ENCODE measurements around the gene GIMAP6.
"Not testable (repeated sequence)": the region's sequence is repeated elsewhere in the genome, so short reads cannot be mapped to it uniquely, and the experiment has no call there.

Gene GIMAP6

GRCh38 chr7:150648353-150649079 lies 16.3 kb upstream of the GIMAP6 start:
- no peak for DNase-seq

GRCh38 chr7:150645259-150646020 lies 13.3 kb upstream of the GIMAP6 start:
- no peak for DNase-seq

- no peak for DNase-seq
Observed at GRCh38 chr7:150642926-150643325, 10.7 kb upstream of the GIMAP6 start.

- no peak for DNase-seq
Observed at GRCh38 chr7:150641854-150642253, 9.7 kb upstream of the GIMAP6 start.

GRCh38 chr7:150633926-150634325 lies 1.7 kb upstream of the GIMAP6 start:
- no peak for DNase-seq

GRCh38 chr7:150631084-150631826 lies 930 bp downstream of the GIMAP6 start:
- DNase-seq = no peak

GRCh38 chr7:150629347-150629746 lies 2.8 kb downstream of the GIMAP6 start:
- DNase-seq = no peak

GRCh38 chr7:150627959-150628358 lies 4.2 kb downstream of the GIMAP6 start:
- DNase-seq = no peak

GRCh38 chr7:150626696-150627095 lies 5.5 kb downstream of the GIMAP6 start:
- DNase-seq = no peak

GRCh38 chr7:150621376-150621775 lies 10.8 kb downstream of the GIMAP6 start:
- DNase-seq = no peak

- no peak for DNase-seq
Observed at GRCh38 chr7:150620617-150621371, 11.4 kb downstream of the GIMAP6 start.

GRCh38 chr7:150620061-150620460 lies 12.1 kb downstream of the GIMAP6 start:
- DNase-seq = no peak

GRCh38 chr7:150615221-150615755 lies 16.9 kb downstream of the GIMAP6 start:
- not testable (repeated sequence) for DNase-seq

GRCh38 chr7:150614426-150614825 lies 17.8 kb downstream of the GIMAP6 start:
- DNase-seq = not testable (repeated sequence)

- DNase-seq = no peak
Observed at GRCh38 chr7:150613880-150614279, 18.3 kb downstream of the GIMAP6 start.

- DNase-seq = no peak
Observed at GRCh38 chr7:150612925-150613324, 19.3 kb downstream of the GIMAP6 start.

GRCh38 chr7:150610233-150610632 lies 22.0 kb downstream of the GIMAP6 start:
- no peak for DNase-seq

- DNase-seq = not testable (repeated sequence)
Observed at GRCh38 chr7:150603600-150603999, 28.6 kb downstream of the GIMAP6 start.

GRCh38 chr7:150595361-150595760 lies 36.8 kb downstream of the GIMAP6 start:
- no peak for DNase-seq

GRCh38 chr7:150594805-150595204 lies 37.4 kb downstream of the GIMAP6 start:
- DNase-seq = no peak

GRCh38 chr7:150587551-150587950 lies 44.6 kb downstream of the GIMAP6 start:
- DNase-seq = no peak

- no peak for DNase-seq
Observed at GRCh38 chr7:150586785-150587152, 45.4 kb downstream of the GIMAP6 start.

Data from right kidney (tissue), 1 donor.